ENCODE results near the gene LMNB1.
"Not testable (repeated sequence)": the region's sequence is repeated elsewhere in the genome, so short reads cannot be mapped to it uniquely, and the experiment has no call there.

LMNB1 gene

DNA sequence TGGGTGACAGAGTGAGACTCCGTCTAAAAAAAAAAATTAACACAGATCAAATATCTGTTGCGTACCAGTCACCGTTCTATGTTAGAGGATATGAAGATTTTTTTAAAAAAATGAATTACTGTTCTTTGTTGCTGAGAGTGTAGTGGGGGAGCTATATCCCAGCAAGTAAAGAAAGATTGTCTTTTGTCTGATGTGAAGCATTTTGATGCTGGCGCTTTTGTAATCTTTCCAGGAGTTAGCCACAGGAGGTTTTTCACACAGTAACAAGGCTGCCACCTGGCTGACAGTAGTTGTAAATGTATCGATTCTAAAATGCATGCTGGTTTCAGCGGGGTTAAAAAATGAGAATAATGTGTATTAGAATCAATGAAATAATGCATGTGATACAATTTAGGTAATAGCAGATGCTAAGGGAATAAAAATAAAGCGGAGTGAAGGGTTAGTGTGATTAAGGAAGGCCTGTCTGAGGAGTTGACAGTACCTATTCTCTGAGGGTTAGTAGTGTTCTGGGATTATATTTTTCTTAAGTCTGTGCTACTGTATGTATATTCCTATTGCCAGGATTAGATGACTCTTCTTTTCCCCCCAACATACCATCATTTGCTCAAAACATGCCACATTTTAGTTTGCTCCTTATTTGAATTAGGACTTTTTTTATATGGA, 3.4 kb downstream of the LMNB1 start:
- peak; percentile 41 for DNase-seq

DNA sequence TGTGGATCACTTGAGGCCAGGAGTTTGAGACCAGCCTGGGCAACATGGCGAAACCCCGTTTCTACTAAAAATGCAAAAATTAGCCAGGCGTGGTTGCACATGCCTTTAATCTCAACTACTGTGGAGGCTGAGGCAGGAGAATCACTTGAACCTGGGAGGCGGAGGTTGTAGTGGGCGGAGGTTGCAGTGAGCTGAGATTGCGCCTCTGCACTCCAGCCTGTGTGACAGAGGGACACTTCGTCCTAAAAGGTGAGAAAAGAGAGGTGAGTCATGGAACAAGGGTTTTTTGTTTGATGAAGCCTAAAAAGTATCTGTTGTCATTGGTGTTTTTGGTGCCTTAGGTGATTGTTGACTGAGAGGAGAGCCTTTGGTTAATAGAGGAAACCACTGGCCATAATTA, 11.5 kb downstream of the LMNB1 start:
- DNase-seq: not testable (repeated sequence)

DNA sequence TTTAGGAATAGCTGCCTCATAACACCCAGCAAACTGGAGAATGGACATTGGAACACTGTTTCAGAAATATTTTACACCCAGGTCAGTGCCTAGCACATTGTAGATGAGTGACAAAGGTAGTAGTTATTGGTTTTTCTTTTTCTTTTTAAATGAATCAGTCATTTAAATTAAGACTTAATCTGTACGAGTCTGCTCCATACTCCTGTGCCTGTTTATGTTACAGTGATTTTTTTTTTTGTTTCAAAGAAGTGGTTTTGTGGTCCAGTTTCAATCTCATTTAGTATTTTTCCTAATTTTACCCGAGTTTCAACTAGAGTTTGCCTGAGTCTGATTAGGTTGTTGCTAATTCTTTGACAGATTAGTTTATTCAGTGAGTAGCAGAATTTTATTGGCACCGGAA, 16.2 kb downstream of the LMNB1 start:
- DNase-seq: no peak

DNA sequence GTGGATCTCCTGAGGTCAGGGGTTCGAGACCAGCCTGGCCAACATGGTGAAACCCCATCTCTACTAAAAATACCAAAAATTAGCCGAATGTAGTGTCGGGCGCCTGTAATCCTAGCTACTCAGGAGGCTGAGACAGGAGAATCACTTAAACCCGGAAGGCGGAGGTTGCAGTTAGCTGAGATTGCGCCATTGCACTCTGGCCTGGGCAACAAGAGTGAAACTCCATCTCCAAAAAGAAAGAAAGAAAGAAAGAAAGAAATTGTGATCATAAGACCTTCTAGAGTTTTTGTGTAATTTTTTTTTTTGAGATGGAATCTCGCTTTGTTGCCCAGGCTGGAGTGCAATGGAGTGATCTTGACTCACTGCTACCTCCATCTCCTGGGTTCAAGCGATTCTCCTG, 16.7 kb downstream of the LMNB1 start:
- not testable (repeated sequence) for DNase-seq

DNA sequence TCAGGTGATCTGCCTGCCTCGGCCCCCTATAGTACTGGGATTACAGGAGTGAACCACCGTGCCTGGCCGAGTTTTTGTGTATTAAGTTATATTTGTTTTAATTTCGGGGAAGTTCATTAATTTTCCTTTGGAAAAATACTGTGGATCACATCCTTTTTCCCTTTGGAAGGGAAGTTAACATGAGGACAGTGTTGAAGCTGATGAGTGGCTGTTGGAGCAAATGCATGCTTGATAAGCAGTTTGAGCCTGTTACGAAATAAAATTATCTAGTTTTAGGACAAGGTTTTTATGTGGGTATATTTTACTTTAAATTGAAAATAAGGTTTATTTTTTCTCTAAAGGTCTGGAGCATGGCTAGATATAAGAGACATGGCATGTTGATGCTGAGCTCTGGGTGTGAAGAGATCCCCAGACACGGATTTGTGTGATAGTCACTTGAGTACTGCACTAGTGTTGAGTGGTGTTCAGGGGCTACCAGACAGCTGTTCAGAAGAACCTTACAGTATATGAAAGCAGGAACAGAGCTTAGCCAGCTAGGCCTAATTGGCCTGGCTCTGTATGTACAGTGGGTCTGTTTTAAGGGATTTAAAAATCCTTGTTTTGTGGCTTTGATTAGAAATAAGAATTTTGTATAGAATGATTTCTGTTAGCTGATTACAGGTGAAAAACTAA, 17.4 kb downstream of the LMNB1 start:
- no peak for DNase-seq

DNA sequence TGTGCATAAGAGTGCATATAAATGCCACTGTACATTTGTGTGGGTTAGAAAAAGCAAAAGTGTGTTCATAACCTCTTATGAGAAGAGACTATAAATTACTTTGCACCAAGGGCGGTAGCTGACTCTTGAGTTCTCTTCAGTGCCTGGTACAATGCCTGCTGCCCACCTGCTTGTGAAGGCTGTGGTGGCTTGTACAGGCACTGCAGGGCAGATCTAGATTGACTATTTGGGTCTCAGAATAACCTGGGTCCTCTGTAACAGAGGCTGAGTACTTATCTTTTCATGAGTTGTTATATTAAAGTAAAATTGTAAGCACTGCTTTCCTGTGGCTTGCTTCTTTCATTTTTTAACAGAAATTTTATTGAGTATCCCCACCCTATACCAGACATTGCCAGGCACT, 22.8 kb downstream of the LMNB1 start:
- no peak for DNase-seq

DNA sequence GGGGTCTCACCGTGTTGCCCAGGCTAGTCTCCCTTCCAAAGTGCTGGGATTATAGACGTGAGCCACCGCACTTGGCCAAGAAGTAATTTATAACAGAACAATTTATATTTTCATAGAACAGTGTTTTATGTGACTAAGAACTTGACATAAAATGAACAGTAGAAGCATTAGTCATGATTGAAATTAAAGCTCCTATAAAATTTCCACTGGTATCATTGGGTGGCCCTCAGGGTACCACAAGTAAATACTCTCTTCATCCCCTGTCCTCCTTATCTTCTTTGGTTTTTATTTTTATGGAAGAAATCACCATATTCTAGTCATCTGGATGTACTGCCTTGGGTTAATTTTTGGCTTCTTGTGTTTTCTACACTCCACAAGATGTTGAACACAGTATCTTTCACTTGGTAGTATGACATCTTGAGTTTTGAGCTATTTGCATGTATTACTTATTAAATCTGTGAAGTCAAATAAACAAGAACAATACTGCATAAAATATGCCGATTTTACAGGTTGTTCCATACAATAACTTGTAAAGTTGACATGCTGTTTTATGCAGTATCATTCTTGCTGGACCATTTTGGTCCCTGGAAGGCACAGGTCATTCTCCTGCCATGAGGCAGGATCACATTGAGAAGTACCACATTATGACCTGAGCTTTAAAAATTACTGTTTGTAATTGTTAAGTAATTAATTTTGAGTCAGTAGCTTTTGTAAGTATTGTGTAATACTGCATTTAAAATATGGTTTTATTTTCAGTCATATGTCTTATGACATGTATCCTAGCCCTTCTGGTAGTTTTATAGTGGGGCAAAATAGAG, 24.4 kb downstream of the LMNB1 start:
- no peak for DNase-seq

DNA sequence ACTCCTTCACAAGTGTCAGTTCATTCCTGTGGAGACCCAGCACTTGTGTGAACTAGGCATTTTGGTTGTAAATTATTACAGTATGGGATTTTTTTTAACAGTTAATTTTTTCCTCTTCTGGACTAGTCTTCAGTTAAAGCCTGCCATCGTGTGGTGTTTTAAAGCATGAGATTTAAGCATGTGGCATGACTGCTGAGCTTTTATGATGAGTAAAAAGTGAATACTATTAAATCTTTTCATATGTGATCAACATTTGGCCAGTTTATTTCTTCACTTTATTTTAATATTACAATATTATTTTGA, 25.0 kb downstream of the LMNB1 start:
- DNase-seq: peak; percentile 25

DNA sequence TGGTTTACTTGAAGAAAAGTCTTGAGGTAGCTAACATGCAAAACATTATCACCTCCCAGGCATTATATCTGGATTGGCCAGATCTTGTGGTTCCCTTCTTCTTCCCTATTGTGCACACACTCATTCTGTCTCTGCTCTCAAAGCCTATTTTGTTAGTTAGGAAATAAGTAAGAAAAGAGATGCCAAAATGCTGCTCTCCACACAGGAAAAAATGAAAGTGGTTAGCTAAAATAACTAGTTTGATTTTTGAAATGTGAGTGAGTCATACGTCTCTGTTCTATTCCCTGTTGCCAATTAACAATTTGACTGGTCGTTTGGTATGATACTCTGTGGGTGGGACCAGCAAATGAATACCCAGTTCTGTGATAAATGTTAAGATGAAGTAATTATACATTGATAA, 28.1 kb downstream of the LMNB1 start:
- DNase-seq: no peak

DNA sequence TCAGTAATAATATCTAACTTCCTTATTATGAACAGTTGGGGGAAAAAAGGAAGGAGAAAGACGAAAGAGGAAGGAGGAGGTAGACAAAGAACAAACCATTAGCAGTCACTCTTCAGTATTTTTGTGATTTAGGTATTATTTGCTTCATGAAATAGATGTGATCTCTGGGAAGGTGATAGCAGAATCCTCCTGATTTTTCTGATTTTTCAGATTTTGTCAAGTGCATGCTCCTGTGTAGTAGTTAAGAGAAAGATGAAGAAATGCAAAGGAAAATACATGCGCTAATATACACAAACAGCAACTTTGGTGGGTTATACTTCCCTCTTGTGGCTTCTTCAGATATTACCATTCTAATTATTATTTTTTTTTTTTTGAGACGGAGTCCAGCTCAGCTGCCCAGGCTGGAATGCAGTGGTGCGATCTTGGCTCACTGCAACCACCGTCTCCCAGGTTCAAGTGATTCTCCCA, 31.6 kb downstream of the LMNB1 start:
- no peak for DNase-seq

DNA sequence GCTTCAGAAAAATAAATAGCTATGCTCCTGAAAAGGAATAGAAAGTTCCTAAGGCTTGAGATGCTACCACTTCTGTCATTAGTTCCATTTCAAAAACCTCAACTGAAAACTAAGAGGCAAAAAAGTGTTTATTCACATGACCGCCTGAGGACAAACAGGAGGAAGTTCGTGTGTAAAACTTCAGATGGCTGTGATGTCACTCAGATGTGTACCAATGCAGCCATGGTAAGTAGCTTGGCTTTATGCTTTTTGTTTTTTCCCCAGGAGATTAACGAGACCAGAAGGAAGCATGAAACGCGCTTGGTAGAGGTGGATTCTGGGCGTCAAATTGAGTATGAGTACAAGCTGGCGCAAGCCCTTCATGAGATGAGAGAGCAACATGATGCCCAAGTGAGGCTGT, 33.0 kb downstream of the LMNB1 start:
- DNase-seq: no peak

DNA sequence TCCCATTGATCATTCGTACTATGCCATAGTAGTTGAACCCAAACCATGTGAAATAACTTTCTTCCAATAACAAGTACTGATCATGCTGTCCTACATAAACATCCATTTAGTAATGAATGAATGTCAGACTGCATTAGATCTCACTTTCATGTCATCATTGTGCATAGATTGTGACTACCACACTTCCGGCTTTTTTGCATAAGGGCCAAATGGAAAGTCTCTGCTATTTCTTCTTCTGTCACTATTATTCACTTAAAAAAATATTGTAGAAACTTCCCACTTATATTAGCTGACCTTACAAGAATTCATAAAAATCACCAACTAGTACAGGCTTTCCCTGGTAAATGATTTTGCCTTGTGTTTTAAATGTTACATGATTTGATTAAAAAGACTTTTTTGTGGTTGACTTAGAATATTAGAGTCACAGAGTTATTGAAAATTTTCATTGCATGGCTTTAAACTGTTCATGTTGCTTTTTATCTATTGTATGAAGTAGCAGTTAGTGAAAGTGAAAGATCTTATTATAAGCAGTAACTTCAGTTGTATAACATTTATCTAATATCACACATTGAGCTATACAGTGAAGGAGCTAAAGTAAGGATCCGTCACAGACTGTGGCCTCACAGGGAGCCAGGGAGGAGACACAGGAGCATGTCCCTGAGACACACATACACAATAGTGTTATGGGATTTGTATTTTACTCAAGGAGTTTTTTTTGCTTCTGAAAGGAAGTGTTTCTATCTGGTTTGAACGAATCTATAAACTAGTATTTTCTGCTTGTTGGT, 33.9 kb downstream of the LMNB1 start:
- no peak for DNase-seq

DNA sequence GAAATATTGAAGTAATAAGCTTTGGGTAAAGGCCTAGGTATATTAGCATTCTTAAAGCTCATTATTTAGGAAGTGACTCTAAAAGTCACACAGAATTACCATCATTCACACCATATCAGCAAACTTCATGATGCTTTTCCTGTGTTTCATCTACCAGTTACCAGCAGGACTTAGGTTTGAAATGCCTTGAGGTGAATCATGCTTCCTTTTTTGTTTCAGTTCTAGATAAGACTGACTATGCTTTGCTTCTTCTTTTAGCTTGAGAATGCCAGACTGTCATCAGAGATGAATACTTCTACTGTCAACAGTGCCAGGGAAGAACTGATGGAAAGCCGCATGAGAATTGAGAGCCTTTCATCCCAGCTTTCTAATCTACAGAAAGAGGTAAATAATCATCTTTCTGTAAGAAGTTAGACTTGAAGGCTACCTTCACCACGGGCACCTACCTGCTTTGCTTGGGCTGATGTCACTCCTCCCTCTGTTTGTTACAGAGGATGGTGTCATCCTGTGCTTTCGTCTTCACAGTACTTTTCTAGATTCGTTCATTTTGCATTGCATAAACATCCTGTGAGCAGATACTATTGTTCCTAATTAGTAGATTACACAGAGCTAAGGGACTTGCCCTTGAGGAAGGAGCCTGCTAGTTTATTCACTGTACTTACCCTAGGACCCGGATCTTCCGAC, 34.7 kb downstream of the LMNB1 start:
- no peak for DNase-seq

DNA sequence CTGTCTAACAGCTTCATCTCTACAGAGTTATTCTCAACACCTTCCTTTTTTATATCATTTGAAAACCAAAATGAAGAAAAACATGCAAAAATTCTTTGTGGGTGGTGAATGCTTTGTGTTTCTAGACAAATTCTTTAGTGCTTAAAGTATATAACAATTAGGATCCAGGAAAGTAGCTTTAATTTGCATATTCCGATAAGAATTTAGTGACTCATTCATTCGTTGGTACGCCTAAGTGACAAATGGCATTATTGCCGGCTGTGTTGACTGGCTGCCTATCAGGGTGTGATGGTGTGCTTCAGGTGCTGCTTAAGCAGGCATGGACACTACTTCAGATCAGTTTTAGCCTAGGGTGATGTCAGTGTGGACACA, 35.2 kb downstream of the LMNB1 start:
- DNase-seq: no peak

DNA sequence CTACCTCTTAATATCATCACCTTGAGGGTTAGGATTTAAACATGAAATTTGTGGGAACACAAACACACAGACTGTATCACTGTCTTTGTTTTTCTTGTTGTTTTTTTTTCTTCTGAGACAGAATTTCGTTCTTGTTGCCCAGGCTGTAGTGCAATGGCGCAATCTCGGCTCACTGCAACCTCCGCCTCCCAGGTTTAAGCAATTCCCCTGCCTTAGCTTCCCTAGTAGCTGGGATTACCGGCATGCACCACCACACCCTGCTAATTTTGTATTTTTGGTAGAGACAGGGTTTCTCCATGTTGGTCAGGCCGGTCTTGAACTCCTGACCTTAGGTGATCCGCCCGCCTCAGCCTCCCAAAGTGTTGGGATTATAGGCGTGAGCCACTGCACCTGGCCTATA, 36.9 kb downstream of the LMNB1 start:
- not testable (repeated sequence) for DNase-seq

DNA sequence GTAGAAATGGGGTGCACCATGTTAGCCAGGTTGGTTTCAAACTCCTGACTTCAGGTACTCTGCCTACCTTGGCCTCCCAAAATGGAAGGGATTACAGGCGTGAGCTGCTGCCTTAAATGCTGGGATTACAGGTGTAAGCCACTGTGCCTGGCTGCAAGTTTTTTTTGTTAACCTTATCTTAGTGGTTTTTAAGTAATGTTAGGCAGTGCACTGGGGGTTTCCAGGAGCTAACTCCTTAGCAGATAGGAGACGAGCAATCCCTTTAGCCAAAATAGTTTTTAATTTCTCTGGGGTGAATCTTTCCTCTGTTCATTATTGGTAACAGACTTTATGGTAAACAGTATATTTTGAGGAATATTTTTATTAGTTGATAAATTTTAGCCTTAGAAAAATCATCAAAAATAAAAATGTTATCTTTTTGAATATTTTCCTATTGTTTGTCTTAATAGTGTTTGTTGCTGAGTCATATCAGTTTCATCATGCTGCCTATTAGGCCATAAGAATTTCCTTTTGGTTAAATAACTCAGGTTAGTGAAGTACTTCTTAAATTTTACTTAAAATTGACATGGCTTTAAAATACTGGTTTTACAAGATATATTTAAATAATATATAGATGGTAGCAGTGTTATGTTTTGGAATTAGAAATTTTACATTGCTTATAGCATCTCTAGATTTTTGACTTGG, 37.9 kb downstream of the LMNB1 start:
- no peak for DNase-seq

DNA sequence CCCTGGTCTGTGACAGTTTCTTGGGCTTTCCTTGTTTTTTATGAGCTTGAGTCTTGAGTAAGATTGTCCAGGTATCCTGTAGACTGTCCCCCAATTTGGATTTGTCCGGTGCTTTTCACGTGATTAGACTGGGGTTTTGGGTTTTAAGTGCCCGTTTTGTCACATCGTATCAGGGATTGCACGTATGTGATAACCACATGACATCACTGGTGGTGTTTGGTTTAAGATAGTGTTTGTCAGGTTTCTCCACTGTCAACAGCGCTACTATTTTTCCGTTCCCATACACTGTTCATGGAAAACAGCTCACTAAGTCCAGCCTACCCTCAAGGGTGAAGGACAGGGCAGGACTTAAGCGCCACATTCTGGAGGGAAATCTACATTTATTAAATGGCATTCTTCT, 39.7 kb downstream of the LMNB1 start:
- DNase-seq: no peak

DNA sequence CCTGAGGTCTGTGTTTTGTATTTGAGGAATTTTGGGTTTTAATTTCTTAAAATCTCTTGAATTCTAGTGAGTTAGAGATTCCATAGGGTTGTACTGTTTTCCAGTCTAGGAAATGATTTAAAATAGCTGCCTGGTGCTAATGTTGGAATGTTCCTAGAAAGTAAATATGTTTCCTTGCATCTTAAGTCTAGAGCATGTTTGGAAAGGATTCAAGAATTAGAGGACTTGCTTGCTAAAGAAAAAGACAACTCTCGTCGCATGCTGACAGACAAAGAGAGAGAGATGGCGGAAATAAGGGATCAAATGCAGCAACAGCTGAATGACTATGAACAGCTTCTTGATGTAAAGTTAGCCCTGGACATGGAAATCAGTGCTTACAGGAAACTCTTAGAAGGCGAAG, 41.8 kb downstream of the LMNB1 start:
- DNase-seq: no peak

DNA sequence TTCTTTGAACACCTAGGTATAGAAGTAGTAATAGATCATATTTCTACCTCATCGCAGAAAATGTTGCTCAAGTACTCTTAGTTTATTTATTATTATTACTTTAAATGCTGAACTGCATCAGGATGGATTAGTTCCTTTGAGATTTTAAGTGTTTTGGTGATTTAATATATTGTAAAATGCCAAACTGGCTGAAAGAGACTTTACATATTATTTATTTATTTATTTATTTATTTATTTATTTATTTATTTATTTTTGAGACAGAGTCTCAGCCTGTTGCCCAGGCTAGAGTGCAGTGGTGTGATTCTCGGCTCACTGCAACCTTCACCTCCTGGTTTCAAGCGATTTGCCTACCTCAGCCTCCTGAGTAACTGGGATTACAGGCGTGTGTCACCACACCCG, 42.3 kb downstream of the LMNB1 start:
- no peak for DNase-seq

DNA sequence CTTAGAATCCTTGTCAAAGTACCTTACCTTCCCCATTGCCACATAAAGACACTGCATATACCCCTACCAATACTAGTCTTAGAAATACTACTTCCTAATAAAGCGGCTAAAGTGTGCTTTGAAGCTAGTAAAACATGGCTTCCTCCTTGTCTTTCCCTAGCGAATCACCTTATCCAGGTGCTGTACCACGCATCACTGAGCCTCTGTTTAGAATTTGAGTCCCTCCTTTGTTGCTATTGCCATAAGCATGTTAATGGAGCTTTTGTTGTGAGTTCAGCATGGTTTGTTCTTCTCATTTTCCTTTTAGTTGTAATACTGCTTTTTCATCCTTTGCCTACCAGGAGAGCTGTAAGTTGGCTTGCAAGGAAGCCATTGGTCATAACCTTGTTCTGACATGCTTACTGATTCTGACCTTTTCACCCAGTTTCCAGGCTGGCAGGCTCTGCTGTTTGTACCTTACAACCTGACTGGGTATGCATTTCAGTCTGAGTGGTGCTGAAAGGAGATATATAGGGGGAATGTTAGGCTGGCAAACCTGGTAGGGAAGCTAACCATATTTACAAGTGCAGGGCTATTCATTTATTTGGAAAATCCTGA, 49.8 kb downstream of the LMNB1 start:
- no peak for DNase-seq

DNA sequence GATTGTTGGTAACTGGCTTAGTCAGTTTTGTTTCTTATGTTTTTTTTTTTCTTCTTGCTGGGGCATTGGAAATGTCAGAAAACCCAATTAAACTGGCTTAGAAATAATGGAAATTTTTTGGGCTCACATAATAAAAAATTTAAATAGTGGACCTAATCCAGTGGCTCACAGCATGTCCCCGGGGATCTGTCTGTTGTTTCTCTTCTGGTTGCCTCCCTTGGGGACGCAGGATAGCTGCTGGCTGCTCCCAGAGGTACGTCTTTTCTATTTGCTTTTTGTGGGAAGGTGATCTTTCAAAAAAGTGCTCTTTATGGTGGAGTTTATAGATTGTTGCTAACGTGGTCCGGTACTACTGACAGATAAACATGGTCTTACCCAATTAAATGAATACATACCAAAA, 52.2 kb downstream of the LMNB1 start:
- DNase-seq: no peak

DNA sequence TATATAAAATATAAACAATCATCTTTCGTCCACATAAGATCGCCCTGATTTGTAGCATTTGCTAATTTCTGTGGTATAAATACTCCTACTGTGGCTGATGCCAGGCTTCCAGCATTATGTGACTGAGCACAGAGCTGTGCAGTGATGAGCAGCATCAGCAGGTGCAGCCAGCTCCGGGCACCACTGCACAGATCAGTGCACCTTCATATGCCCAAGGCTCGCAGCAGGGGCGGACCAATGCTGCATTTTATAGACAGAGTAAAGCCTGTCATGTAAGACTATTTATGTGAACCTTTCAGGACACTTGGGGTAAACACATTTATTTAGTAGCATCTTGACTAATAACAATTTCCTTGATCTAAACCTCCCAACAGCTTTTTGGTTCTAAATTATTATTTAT, 53.1 kb downstream of the LMNB1 start:
- DNase-seq: no peak
